Measurements from ENCODE around the gene SSC5D.

DNA sequence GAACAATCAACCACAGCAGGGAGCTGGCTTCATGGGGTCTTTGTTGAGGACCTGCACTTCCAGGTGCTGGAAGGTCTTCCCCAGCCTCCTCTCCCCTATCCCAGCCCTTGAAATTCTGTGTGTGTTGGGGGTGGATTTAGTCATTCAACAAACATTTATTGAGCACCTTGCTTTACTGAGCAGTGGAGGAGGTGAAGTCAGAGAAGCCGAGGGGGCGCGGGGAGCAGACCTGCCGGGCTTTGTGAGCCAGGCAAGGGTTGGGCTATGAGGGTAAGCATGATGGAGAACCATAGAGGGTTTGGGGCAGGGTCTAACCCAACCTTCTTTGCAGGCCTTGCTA lies 20.2 kb upstream of the SSC5D start:
- no peak for TF ChIP-seq TAF1 (conservative IDR thresholded peaks at IDR 0.05)
- TF ChIP-seq, protein P1, sequence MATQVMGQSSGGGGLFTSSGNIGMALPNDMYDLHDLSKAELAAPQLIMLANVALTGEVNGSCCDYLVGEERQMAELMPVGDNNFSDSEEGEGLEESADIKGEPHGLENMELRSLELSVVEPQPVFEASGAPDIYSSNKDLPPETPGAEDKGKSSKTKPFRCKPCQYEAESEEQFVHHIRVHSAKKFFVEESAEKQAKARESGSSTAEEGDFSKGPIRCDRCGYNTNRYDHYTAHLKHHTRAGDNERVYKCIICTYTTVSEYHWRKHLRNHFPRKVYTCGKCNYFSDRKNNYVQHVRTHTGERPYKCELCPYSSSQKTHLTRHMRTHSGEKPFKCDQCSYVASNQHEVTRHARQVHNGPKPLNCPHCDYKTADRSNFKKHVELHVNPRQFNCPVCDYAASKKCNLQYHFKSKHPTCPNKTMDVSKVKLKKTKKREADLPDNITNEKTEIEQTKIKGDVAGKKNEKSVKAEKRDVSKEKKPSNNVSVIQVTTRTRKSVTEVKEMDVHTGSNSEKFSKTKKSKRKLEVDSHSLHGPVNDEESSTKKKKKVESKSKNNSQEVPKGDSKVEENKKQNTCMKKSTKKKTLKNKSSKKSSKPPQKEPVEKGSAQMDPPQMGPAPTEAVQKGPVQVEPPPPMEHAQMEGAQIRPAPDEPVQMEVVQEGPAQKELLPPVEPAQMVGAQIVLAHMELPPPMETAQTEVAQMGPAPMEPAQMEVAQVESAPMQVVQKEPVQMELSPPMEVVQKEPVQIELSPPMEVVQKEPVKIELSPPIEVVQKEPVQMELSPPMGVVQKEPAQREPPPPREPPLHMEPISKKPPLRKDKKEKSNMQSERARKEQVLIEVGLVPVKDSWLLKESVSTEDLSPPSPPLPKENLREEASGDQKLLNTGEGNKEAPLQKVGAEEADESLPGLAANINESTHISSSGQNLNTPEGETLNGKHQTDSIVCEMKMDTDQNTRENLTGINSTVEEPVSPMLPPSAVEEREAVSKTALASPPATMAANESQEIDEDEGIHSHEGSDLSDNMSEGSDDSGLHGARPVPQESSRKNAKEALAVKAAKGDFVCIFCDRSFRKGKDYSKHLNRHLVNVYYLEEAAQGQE (IDR thresholded peaks at IDR 0.05), result no peak
- TF ChIP-seq, protein P2, sequence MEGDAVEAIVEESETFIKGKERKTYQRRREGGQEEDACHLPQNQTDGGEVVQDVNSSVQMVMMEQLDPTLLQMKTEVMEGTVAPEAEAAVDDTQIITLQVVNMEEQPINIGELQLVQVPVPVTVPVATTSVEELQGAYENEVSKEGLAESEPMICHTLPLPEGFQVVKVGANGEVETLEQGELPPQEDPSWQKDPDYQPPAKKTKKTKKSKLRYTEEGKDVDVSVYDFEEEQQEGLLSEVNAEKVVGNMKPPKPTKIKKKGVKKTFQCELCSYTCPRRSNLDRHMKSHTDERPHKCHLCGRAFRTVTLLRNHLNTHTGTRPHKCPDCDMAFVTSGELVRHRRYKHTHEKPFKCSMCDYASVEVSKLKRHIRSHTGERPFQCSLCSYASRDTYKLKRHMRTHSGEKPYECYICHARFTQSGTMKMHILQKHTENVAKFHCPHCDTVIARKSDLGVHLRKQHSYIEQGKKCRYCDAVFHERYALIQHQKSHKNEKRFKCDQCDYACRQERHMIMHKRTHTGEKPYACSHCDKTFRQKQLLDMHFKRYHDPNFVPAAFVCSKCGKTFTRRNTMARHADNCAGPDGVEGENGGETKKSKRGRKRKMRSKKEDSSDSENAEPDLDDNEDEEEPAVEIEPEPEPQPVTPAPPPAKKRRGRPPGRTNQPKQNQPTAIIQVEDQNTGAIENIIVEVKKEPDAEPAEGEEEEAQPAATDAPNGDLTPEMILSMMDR (IDR thresholded peaks at IDR 0.05; ENCODE audit: low read depth, low read length, missing input control), result no peak
- TF ChIP-seq, protein P3, sequence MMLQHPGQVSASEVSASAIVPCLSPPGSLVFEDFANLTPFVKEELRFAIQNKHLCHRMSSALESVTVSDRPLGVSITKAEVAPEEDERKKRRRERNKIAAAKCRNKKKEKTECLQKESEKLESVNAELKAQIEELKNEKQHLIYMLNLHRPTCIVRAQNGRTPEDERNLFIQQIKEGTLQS (IDR thresholded peaks at IDR 0.05), result no peak
- no peak for TF ChIP-seq GABPA (IDR thresholded peaks at IDR 0.05 in 1 of 2, conservative IDR thresholded peaks at IDR 0.05 in 1 of 2)
- no peak for TF ChIP-seq EGR1 (IDR thresholded peaks at IDR 0.05; ENCODE audit: low read depth in 2 of 2)
- TF ChIP-seq JUND (IDR thresholded peaks at IDR 0.05), result no peak
- TF ChIP-seq, protein P4, sequence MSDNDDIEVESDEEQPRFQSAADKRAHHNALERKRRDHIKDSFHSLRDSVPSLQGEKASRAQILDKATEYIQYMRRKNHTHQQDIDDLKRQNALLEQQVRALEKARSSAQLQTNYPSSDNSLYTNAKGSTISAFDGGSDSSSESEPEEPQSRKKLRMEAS (IDR thresholded peaks at IDR 0.05), result no peak

Data from liver (tissue), 3 donors.